HEK293 (cell line): ENCODE results near the gene KCNMA1.
A peak's percentile ranks its signal among the peaks of the same experiment; 100 is the strongest.

Experiments used
- CTCF ChIA-PET: fragments of 350-600 bp; formaldehyde crosslinking; extraction: SDS; loops from one replicate; lab custom pipeline; 2021; ENCODE audit warnings: antibody characterized with exemption; lab: Yijun Ruan, JAX
- POLR2A ChIA-PET: fragments of 300-600 bp; formaldehyde crosslinking; extraction: SDS; loops from one replicate; lab custom pipeline; 2020; ENCODE audit warnings: antibody characterized with exemption, inconsistent platforms; lab: Yijun Ruan, JAX
- H3K27ac ChIP-seq: fragments of 200-500 bp; sonication (Bioruptor generic); 2 replicates; pipeline ENCODE4 v1.5.1; 2014; ENCODE audit warnings: low read depth, low read length, control low read depth, inconsistent platforms; ENCODE audit errors: extremely low read depth
- H3K36me3 ChIP-seq, 2 experiments: fragments of 200-500 bp in 1 of 2; sonication (Bioruptor generic) in 1 of 2; 1 replicate in 1 of 2; 2 replicates in 1 of 2; pipeline ENCODE4 v1.5.1; 2014 to 2017; ENCODE audit warnings: inconsistent platforms in 2 of 2, low read length in 2 of 2; ENCODE audit not compliant: control insufficient read depth in 2 of 2, insufficient read depth in 1 of 2
- H3K4me1 ChIP-seq: fragments of 200-500 bp; sonication (Bioruptor generic); 2 replicates; pipeline ENCODE4 v1.5.1; 2014; ENCODE audit warnings: mild to moderate bottlenecking, low read length, inconsistent platforms; ENCODE audit not compliant: control insufficient read depth, insufficient read depth
- H3K4me3 ChIP-seq: 2 replicates; pipeline ENCODE4 v1.5.1; 2011; ENCODE audit warnings: low read depth, mild to moderate bottlenecking, control low read depth, low read length, moderate library complexity
- H3K9me3 ChIP-seq: fragments of 200-500 bp; sonication (Bioruptor generic); 2 replicates; pipeline ENCODE4 v1.5.1; 2014; ENCODE audit warnings: low read depth, low read length, inconsistent platforms; ENCODE audit not compliant: control insufficient read depth, insufficient read depth
- ELK4 ChIP-seq: IDR thresholded peaks from 2 replicates; pipeline ENCODE4 v1.6.1; 2011; ENCODE audit warnings: mild to moderate bottlenecking, low read depth, low read length, borderline replicate concordance
- IKZF3 ChIP-seq: fragments of 450-650 bp; IDR thresholded peaks from 2 replicates; pipeline ENCODE4 v1.5.0; 2018; ENCODE audit warnings: missing biosample characterization, mild to moderate bottlenecking, missing genetic modification characterization, moderate library complexity
- MZF1 ChIP-seq: fragments of 450-650 bp; formaldehyde crosslinking; IDR thresholded peaks from 2 replicates; pipeline ENCODE4 v1.5.1; 2017; ENCODE audit warnings: missing biosample characterization, missing genetic modification characterization, borderline replicate concordance
- SCRT1 ChIP-seq: fragments of 450-650 bp; formaldehyde crosslinking; IDR thresholded peaks from 2 replicates; pipeline ENCODE4 v1.5.1; 2016; ENCODE audit warnings: missing biosample characterization, missing genetic modification characterization, borderline replicate concordance
- SCRT2 ChIP-seq: fragments of 450-650 bp; formaldehyde crosslinking; IDR thresholded peaks from 2 replicates; pipeline ENCODE4 v1.5.1; 2016; ENCODE audit warnings: missing biosample characterization, missing genetic modification characterization
- SP3 ChIP-seq: fragments of 450-650 bp; formaldehyde crosslinking; IDR thresholded peaks from 2 replicates; pipeline ENCODE4 v1.5.1; 2016; ENCODE audit warnings: missing biosample characterization, missing genetic modification characterization
- ZBTB49 ChIP-seq: fragments of 450-650 bp; formaldehyde crosslinking; IDR thresholded peaks from 2 replicates; pipeline ENCODE4 v1.5.1; 2016; ENCODE audit warnings: missing biosample characterization, missing genetic modification characterization, low read depth
- ZFHX2 ChIP-seq: fragments of 450-650 bp; formaldehyde crosslinking; conservative IDR thresholded peaks from 2 replicates; pipeline ENCODE4 v1.5.1; 2016; ENCODE audit warnings: missing biosample characterization, missing genetic modification characterization
- ZNF10 ChIP-seq: fragments of 450-650 bp; formaldehyde crosslinking; IDR thresholded peaks from 2 replicates; pipeline ENCODE4 v1.5.1; 2017; ENCODE audit warnings: missing biosample characterization, missing genetic modification characterization
- ZNF19 ChIP-seq: fragments of 450-650 bp; formaldehyde crosslinking; IDR thresholded peaks from 2 replicates; pipeline ENCODE4; 2016; ENCODE audit warnings: missing biosample characterization, missing genetic modification characterization, low read depth
- ZNF221 ChIP-seq: fragments of 450-650 bp; formaldehyde crosslinking; IDR thresholded peaks from 2 replicates; pipeline ENCODE4 v1.5.1; 2017; ENCODE audit warnings: missing biosample characterization, missing genetic modification characterization, borderline replicate concordance
- ZNF354C ChIP-seq: fragments of 450-650 bp; formaldehyde crosslinking; IDR thresholded peaks from 2 replicates; pipeline ENCODE4 v1.5.1; 2016; ENCODE audit warnings: missing biosample characterization, missing genetic modification characterization, low read depth, borderline replicate concordance
- ZNF37A ChIP-seq: fragments of 450-650 bp; IDR thresholded peaks from 2 replicates; pipeline ENCODE4 v1.5.1; 2018; ENCODE audit warnings: missing biosample characterization, missing genetic modification characterization
- ZNF501 ChIP-seq: fragments of 450-650 bp; formaldehyde crosslinking; IDR thresholded peaks from 2 replicates; pipeline ENCODE4 v1.5.1; 2016; ENCODE audit warnings: missing biosample characterization, missing genetic modification characterization
- TF ChIP-seq, protein P1 (sequence below): fragments of 450-650 bp; formaldehyde crosslinking; IDR thresholded peaks from 2 replicates; pipeline ENCODE4; 2016; ENCODE audit warnings: missing biosample characterization, missing genetic modification characterization

KCNMA1 gene

GRCh38 chr10:77537071-77537470 lies 100.5 kb downstream of the KCNMA1 start (continued):
- TF ChIP-seq ZBTB49 (no peak), SP3 (no peak)

DNA sequence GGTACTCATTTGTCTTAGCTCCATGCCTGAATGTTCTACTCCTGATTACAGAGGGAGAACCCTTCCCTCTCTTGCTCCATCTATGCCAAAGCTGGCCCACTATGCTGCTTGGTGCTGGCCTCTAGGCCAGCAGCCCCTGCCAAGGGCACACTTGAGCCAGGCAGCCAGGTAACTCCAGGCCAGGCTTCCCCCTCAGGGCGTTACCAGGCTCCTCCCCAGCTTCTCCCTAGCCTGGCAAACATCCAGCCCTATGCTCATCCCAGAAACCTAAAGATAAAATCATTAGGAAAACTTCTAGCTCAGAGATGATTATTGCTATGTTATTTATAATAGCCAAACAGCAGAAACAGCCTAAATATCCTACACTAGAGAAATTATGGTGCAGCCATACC lies 103.7 kb downstream of the KCNMA1 start:
- POLR2A ChIA-PET, result no interaction called here

GRCh38 chr10:77533146-77533886 lies 104.3 kb downstream of the KCNMA1 start:
- Histone ChIP-seq H3K4me3 (no peak overlapping the region), H3K9me3 (no peaks in the 10 kb centered on the region), H3K36me3 (no peaks in the 10 kb centered on the region), H3K4me1 (peaks cover 9% of the 10 kb centered on the region), H3K27ac (no peak overlapping the region)
- ChIA-PET CTCF (no interaction called here), POLR2A (no interaction called here)
- peak; percentile 56; the same call in 1 of the 2 replicates for TF ChIP-seq SCRT1
- no peak for TF ChIP-seq ZNF501 (tag by site-specific recombination)
- peak; percentile 78 for TF ChIP-seq SCRT2 (tag by site-specific recombination)
- no peak for TF ChIP-seq ZBTB49

More for the DNA sequence above, 103.7 kb downstream of the KCNMA1 start:
- Histone ChIP-seq H3K9me3 (no peaks in the 10 kb centered on the region), H3K4me3 (no peak overlapping the region), H3K4me1 (peaks cover 9% of the 10 kb centered on the region), H3K27ac (no peak overlapping the region), H3K36me3 (no peaks in the 10 kb centered on the region)
- no peak for TF ChIP-seq ELK4
- TF ChIP-seq ZNF354C, result no peak
- no peak for TF ChIP-seq ZNF37A (tag by site-specific recombination)
- TF ChIP-seq IKZF3 (tag by site-specific recombination), result no peak
- TF ChIP-seq, protein P1, sequence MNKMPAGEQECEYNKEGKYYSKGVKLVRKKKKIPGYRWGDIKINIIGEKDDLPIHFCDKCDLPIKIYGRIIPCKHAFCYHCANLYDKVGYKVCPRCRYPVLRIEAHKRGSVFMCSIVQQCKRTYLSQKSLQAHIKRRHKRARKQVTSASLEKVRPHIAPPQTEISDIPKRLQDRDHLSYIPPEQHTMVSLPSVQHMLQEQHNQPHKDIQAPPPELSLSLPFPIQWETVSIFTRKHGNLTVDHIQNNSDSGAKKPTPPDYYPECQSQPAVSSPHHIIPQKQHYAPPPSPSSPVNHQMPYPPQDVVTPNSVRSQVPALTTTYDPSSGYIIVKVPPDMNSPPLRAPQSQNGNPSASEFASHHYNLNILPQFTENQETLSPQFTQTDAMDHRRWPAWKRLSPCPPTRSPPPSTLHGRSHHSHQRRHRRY (tag by site-specific recombination), result no peak
- TF ChIP-seq ZNF19, result no peak
- TF ChIP-seq ZNF221 (tag by site-specific recombination), result no peak
- CTCF ChIA-PET, result no interaction called here

- Histone ChIP-seq H3K27ac (no peak overlapping the region), H3K4me3 (no peak overlapping the region), H3K36me3 (no peaks in the 10 kb centered on the region), H3K4me1 (peaks cover 9% of the 10 kb centered on the region), H3K9me3 (no peaks in the 10 kb centered on the region)
- ChIA-PET POLR2A (no interaction called here), CTCF (interaction anchor here (0.6 kb wide), 1 partner anchor 28 kb away, joined by 3 read pairs; no protein-coding TSS in a partner anchor)
- TF ChIP-seq ZNF10 (tag by site-specific recombination) (no peak), MZF1 (tag by site-specific recombination) (0 out of 2 replicates have a peak, but pooled peaks have one; percentile 16), ZFHX2 (no peak)
Measured at GRCh38 chr10:77532068-77532467, 105.5 kb downstream of the KCNMA1 start.
